SK-N-MC (cell line): ENCODE data around the gene ARHGAP28.
"Not testable (repeated sequence)": the region's sequence is repeated elsewhere in the genome, so short reads cannot be mapped to it uniquely, and the experiment has no call there.

Experiments
- DNase-seq: peaks from one replicate; pipeline ENCODE4 v3.0.0-alpha.2; 2011; ENCODE audit warnings: low read depth, low spot score
- H3K27ac ChIP-seq: fragments of 200-600 bp; sonication (generic); 2 replicates; pipeline ENCODE4 v1.5.1; 2016; ENCODE audit warnings: mixed run types
- H3K36me3 ChIP-seq: fragments of 200-600 bp; sonication (generic); 2 replicates; pipeline ENCODE4 v1.6.1; 2017; ENCODE audit warnings: antibody characterized with exemption, low read length, mixed read lengths; ENCODE audit not compliant: insufficient read depth
- H3K4me3 ChIP-seq: fragments of 200-600 bp; sonication (generic); 2 replicates; pipeline ENCODE4 v1.5.1; 2016
- H3K9ac ChIP-seq: fragments of 200-600 bp; sonication (generic); 2 replicates; pipeline ENCODE4 v1.8.0; 2017; ENCODE audit warnings: mixed run types, mixed read lengths; ENCODE audit not compliant: insufficient read length
- H3K9me3 ChIP-seq: fragments of 200-600 bp; sonication (generic); 2 replicates; pipeline ENCODE4 v1.6.1; 2017; ENCODE audit warnings: low read depth, mild to moderate bottlenecking, antibody characterized with exemption, low read length, moderate library complexity, mixed read lengths
- EZH2 ChIP-seq: fragments of 200-600 bp; sonication (generic); IDR thresholded peaks from one replicate; pipeline ENCODE4 v1.6.1; 2017; ENCODE audit warnings: antibody characterized with exemption
- FOXP2 ChIP-seq: optimal IDR thresholded peaks from 2 replicates; pipeline ENCODE3; 2011; ENCODE audit warnings: mild to moderate bottlenecking, moderate library complexity; ENCODE audit not compliant: insufficient read depth; ENCODE audit errors: extremely low read length, control extremely low read depth
- POLR2AphosphoS5 ChIP-seq: IDR thresholded peaks from 2 replicates; pipeline ENCODE4 v1.6.1; 2012; ENCODE audit warnings: mild to moderate bottlenecking, low read depth, low read length, borderline replicate concordance

The ARHGAP28 gene

DNA sequence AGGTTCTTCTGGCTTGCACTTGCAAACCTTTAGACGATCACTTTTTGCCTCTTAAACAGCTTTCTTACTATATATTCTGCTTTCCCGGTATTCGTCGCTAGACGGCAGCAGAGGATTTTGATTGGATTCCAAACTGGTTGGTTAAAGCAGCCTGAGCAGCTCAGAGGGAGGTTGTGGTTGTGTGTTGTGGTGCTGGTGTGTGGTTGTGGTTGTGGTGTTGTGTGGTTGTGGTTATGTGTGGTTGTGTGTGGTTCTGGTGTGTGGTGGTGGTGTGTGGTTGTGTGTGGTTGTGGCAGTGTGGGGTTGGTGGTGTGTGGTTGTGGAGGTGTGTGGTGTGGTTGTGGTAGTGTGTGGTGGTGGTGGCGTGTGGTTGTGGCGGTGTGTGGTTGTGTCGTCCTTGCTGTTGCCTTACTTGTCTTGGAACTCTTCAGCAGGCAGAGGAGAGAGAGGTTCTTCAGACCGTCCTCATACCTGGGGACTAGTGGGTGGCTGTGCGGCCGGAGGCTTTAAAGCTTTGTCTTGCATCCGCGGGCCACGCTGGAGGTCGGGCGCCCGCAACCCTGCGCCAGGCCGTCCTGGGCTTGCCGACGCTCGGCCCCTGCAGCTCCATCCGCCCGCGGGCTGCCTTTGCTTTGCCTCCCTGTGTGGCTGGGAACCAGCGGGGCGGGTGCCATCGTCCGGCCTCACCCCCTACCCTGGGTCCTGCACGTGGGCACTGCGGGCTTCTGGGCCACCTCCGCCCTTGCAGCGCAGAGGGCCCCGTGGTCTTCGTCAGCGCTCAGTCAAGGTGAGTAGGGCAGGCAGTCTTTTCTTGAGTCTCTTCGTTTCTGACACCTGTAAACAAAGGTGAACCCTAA lies 190.8 kb downstream of the ARHGAP28 start:
- H3K4me3 ChIP-seq, result no peak overlapping the region
- H3K36me3 ChIP-seq, result no peaks in the 10 kb centered on the region
- peak; percentile 48 for DNase-seq
- no peaks in the 10 kb centered on the region for H3K9me3 ChIP-seq
- TF ChIP-seq EZH2, result no peak
- TF ChIP-seq FOXP2, result no peak
- no peak for TF ChIP-seq POLR2AphosphoS5
- no peak overlapping the region for H3K9ac ChIP-seq
- H3K27ac ChIP-seq, result no peak overlapping the region

DNA sequence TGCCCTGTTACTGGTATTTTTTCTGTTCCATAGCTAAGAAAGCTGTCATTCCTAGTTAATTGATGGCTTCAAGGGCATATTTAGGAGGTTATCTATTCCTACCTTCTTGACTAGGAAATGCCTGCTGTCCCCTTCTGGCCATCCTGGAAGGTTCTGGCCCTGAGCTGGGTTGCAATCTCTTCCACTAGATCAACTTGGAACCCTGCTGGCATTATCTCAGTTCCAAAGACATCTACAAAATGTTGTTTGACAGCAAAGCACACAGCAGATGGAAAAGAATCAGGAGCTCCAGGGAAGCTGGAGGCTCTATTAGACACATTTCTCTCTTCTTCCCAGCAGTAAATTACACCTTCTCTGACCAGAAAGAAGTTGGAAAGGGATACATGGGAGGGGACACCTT lies 192.1 kb downstream of the ARHGAP28 start:
- no peak overlapping the region for H3K9ac ChIP-seq
- no peaks in the 10 kb centered on the region for H3K36me3 ChIP-seq
- H3K9me3 ChIP-seq, result no peaks in the 10 kb centered on the region
- no peak for TF ChIP-seq FOXP2
- no peak for TF ChIP-seq POLR2AphosphoS5
- TF ChIP-seq EZH2, result no peak
- no peak overlapping the region for H3K27ac ChIP-seq
- H3K4me3 ChIP-seq, result no peak overlapping the region
- DNase-seq, result no peak

DNA sequence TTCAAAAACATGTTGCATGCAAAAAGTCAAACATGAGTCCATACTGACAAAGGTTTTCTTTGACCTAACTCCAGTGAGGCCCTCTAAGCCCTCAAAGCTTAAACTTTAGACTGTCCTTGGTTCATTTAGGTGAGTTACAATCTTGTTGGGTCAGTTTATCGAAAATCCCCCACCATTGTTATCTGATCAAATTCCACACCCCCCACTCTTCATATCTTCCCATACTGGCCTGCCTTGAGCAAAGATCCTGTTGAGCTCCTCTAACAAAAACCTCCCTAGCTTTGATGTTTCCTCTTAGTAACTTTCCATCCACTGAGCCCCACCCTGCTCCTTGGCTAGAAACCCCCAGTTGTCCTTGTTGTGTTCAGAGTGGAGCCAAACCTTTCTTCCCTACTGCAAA lies 193.7 kb downstream of the ARHGAP28 start:
- Histone ChIP-seq H3K36me3 (no peaks in the 10 kb centered on the region), H3K4me3 (no peak overlapping the region), H3K9me3 (no peaks in the 10 kb centered on the region), H3K27ac (no peak overlapping the region), H3K9ac (no peak overlapping the region)
- no peak for DNase-seq
- no peak for TF ChIP-seq POLR2AphosphoS5
- TF ChIP-seq EZH2, result no peak
- TF ChIP-seq FOXP2, result no peak

DNA sequence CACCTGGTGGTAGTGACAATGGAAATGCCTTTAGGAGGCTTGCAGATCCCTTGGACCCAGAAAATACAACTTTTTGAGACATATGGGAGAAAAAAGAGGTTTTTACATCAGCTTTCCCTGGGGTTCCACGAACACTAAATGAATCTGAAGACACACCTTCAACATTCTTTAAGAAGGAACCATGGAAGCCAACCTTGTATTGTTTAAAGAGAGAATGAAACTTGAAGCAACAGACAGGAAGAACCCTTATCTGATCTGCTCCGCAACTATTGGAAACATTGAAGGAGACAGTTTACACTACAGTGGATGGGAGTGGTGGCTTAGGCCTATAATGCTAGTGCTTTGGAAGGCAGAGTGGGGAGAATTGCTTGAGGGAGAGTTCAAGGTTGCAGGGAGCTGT lies 197.6 kb downstream of the ARHGAP28 start:
- Histone ChIP-seq H3K9ac (no peak overlapping the region), H3K36me3 (no peaks in the 10 kb centered on the region), H3K9me3 (no peaks in the 10 kb centered on the region), H3K4me3 (no peak overlapping the region), H3K27ac (no peak overlapping the region)
- DNase-seq, result no peak
- TF ChIP-seq FOXP2 (no peak), EZH2 (no peak), POLR2AphosphoS5 (no peak)

DNA sequence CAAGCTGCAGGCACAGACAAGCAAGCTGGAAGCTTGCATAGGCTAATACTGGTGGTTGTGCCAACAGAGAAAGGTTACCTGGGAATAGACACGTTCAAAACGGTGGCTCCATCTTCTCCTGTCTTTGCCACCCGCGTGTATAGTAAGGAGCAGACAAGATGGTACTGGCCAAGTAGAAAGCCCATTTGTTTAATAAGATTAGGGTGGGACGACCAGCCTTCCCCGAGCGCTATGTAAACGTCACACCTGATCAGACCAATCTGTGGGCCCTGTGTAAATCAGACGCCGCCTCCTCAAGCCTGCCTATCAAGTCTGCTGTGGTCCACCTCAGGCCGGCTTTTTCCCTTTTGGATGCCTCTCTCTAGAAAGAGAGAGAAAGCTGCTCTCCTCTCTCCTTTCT lies 198.8 kb downstream of the ARHGAP28 start:
- TF ChIP-seq EZH2 (no peak), POLR2AphosphoS5 (no peak), FOXP2 (no peak)
- no peak overlapping the region for H3K27ac ChIP-seq
- no peaks in the 10 kb centered on the region for H3K36me3 ChIP-seq
- H3K4me3 ChIP-seq, result no peak overlapping the region
- DNase-seq, result no peak
- H3K9me3 ChIP-seq, result no peaks in the 10 kb centered on the region
- H3K9ac ChIP-seq, result no peak overlapping the region

DNA sequence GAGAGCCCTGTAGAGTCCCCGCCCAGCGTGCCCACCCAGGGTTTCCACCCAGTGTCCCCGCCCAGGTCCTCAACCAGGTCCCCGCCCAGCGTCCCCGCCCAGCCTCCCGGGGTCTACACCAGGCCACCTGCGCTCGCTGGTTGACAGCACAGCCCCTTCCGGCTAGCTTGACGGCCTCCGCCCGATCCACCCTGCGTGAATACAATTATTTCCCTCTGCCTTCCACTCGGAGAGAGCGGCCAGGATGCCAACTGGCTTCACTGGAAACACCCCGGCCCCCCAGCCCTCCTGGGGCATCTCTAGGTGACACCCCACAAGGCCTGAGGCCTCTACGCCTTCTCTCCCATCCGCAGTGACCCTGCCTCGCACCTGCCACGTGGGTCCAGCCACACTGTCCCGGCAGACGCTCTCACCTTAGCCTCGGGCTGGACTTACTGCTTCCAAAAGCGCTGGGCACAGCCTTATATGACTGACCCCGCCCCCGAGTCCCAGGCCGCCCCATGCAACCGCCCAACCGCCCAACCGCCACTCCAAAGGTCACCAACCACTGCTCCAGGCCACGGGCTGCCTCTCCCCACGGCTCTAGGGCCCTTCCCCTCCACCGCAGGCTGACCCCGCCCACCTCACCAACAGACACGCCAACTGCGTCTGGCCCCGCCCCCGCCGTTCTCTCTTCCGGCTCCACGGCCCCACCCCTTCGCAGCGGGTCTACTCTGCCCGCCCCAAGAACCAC lies 200.0 kb downstream of the ARHGAP28 start:
- H3K36me3 ChIP-seq, result no peaks in the 10 kb centered on the region
- TF ChIP-seq POLR2AphosphoS5 (no peak), FOXP2 (no peak), EZH2 (no peak)
- no peak overlapping the region for H3K27ac ChIP-seq
- no peak overlapping the region for H3K4me3 ChIP-seq
- H3K9ac ChIP-seq, result no peak overlapping the region
- no peaks in the 10 kb centered on the region for H3K9me3 ChIP-seq
- no peak for DNase-seq

DNA sequence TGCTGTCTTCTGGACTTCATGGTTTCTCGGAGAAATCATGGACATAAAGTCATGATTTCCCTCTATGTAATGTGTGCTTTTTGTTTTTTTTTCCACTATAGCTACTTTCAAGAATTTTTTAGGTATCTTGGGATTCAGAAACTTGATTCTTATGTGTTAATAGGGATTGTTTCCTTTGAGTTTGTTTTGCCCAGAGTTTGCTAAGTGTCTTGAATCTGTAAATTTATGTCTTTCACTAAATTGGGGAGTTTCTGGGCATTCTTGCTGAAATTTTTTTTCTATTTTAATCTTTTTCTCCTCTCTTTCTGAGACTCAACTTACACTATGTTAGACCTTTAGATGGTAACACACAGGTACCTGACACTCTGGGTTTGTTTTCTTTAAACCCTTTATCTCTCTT lies 205.3 kb downstream of the ARHGAP28 start:
- no peak for TF ChIP-seq FOXP2
- TF ChIP-seq POLR2AphosphoS5, result no peak
- no peak for TF ChIP-seq EZH2
- Histone ChIP-seq H3K36me3 (no peaks in the 10 kb centered on the region), H3K27ac (no peak overlapping the region), H3K9me3 (no peaks in the 10 kb centered on the region), H3K4me3 (no peak overlapping the region), H3K9ac (no peak overlapping the region)
- no peak for DNase-seq

DNA sequence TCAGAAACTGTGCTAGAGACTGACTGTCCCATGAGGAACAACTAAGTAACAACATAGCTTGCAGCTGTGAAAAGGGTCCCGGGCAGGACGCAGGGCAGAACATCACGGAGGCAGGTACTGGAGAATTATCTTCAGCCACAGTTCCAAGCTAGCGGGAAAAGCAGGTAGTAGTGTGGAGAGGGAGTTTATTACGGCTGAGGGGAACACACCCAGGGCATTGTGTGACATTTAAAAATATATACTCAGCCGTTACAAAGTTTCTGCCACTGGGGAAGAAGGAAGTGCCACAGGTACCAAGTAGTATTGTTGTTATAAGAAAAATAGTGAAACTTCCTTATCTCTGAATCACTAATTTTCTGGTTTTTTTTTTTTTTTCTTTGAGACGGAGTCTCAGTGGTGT lies 208.5 kb downstream of the ARHGAP28 start:
- no peak overlapping the region for H3K27ac ChIP-seq
- DNase-seq, result no peak
- no peak overlapping the region for H3K4me3 ChIP-seq
- no peaks in the 10 kb centered on the region for H3K36me3 ChIP-seq
- TF ChIP-seq POLR2AphosphoS5 (no peak), EZH2 (no peak), FOXP2 (no peak)
- H3K9me3 ChIP-seq, result no peaks in the 10 kb centered on the region
- no peak overlapping the region for H3K9ac ChIP-seq

DNA sequence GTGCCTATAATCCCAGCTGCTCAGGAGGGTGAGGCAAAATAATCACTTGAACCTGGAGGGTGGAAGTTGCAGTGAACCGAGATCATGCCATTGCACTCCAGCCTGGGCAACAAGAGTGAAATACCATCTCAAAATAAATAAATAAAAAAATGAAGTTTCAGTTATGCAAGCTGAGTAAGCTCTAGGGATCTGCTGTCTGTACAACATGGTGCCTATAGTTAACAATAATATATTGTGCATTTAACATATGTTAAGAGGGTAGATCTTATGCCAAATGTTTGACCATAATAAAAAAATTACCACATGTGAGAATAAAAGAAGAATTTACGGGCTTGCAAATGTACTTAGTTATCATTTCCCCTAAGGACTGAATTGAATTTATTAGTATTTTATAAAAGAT lies 208.9 kb downstream of the ARHGAP28 start:
- H3K4me3 ChIP-seq, H3K27ac ChIP-seq, H3K9ac ChIP-seq, H3K9me3 ChIP-seq, DNase-seq, H3K36me3 ChIP-seq: not testable (repeated sequence)

DNA sequence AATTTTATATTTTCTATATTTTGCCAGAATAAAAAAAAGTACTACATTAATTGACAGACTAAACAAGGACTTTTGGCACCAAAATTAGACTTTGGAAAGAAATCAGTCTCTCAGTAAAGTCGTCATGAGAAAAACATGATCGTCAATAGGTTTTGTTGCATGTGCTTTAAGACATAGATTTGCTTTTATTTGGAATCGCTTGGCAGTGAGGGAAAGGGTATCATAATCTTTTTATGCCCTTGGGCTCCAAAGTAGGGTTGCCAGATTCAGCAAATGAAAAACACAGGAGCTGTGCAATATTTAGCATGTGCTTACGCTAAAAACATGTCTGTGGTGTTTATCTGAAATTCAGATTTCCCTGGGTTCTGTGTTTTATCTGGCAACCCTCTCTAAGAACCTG lies 210.5 kb downstream of the ARHGAP28 start:
- no peak for DNase-seq
- Histone ChIP-seq H3K36me3 (no peaks in the 10 kb centered on the region), H3K4me3 (no peak overlapping the region), H3K9me3 (no peaks in the 10 kb centered on the region), H3K27ac (no peak overlapping the region), H3K9ac (no peak overlapping the region)
- no peak for TF ChIP-seq EZH2
- no peak for TF ChIP-seq POLR2AphosphoS5
- no peak for TF ChIP-seq FOXP2
